MCF 10A (cell line): ENCODE results near the gene PROSER2. TPM values are rescaled to one million over a fixed set of nuclear protein-coding genes. Genes with fewer than 3 reads are reported as not detected.

ENCODE experiments used
- BruUV-seq: library from RNA; stranded (reverse); fragments of 400-500 nt; replicated peaks from 2 replicates; lab custom pipeline; 2021; lab: Mats Ljungman, UMichigan
- CTCF ChIA-PET: fragments of 300-600 bp; sonication (Branson Sonifier 250); formaldehyde crosslinking; extraction: SDS; loops from one replicate; lab custom pipeline; 2021; ENCODE audit warnings: antibody characterized with exemption, inconsistent platforms; lab: Yijun Ruan, JAX
- POLR2A ChIA-PET: fragments of 300-600, 350-650 bp; sonication (Branson Sonifier 250); formaldehyde crosslinking; extraction: SDS; loops from one replicate; lab custom pipeline; 2020; ENCODE audit warnings: antibody characterized with exemption, inconsistent platforms; lab: Yijun Ruan, JAX
- DNase-seq: peaks from one replicate; pipeline ENCODE4 v3.0.0-alpha.2; 2018; ENCODE audit not compliant: unreplicated experiment
- H3K27ac Mint-ChIP-seq: one replicate; pipeline ENCODE4 v1.8.0; 2022; ENCODE audit warnings: mild to moderate bottlenecking, low read depth, mixed read lengths; ENCODE audit not compliant: unreplicated experiment
- H3K27me3 Mint-ChIP-seq: one replicate; pipeline ENCODE4 v1.8.0; 2022; ENCODE audit warnings: mixed read lengths; ENCODE audit not compliant: insufficient read depth, unreplicated experiment
- H3K36me3 Mint-ChIP-seq: one replicate; pipeline ENCODE4 v1.8.0; 2022; ENCODE audit warnings: mild to moderate bottlenecking, moderate library complexity, mixed read lengths; ENCODE audit not compliant: insufficient read depth, unreplicated experiment
- H3K4me1 Mint-ChIP-seq: one replicate; pipeline ENCODE4 v1.8.0; 2022; ENCODE audit warnings: mixed read lengths; ENCODE audit not compliant: insufficient read depth, unreplicated experiment
- H3K4me3 Mint-ChIP-seq: one replicate; pipeline ENCODE4 v1.8.0; 2022; ENCODE audit warnings: mild to moderate bottlenecking, moderate library complexity, mixed read lengths; ENCODE audit not compliant: unreplicated experiment
- H3K9me3 Mint-ChIP-seq: one replicate; pipeline ENCODE4 v1.8.0; 2022; ENCODE audit warnings: mixed read lengths; ENCODE audit not compliant: unreplicated experiment
- CTCF ChIP-seq: fragments of 200-600 bp; IDR thresholded peaks from one replicate; pipeline ENCODE4 v1.8.0; 2022; ENCODE audit warnings: antibody characterized with exemption, mild to moderate bottlenecking; ENCODE audit not compliant: unreplicated experiment
- intact Hi-C: fragments of 100-400 bp; cut with micrococcal nuclease; formaldehyde crosslinking; loops from 2 replicates; pipeline ENCODE4 v1.14.1; 2022
- total RNA-seq: library from RNA; stranded (reverse); gene quantifications from 2 replicates; pipeline ENCODE4 v1.2.3, GENCODE V29; 2022

Gene PROSER2
- total RNA-seq, 1 experiment from 2014 or later = 58.0 TPM

- peaks cover 34% of the 10 kb centered on the region for H3K4me1 Mint-ChIP-seq
- CTCF ChIA-PET = interaction anchor here (0.6 to 0.9 kb wide), 3 partner anchors 39 to 57 kb away, joined by 3 read pairs; no protein-coding TSS in a partner anchor
- intact Hi-C loops = no loop called here
- H3K4me3 Mint-ChIP-seq = no peak overlapping the region
- H3K36me3 Mint-ChIP-seq = no peaks in the 10 kb centered on the region
- no peaks in the 10 kb centered on the region for H3K27me3 Mint-ChIP-seq
- TF ChIP-seq CTCF = no peak
- POLR2A ChIA-PET = interaction anchor here (0.6 to 1.9 kb wide), 3 partner anchors 17 to 64 kb away, joined by 3 to 11 read pairs (median 5); no protein-coding TSS in a partner anchor
- H3K9me3 Mint-ChIP-seq = no peaks in the 10 kb centered on the region
- DNase-seq = no peak
- BruUV-seq = no TSS peak
- H3K27ac Mint-ChIP-seq = peak overlapping the region; percentile 87
These were observed 57.9 kb downstream of the PROSER2 start for GRCh38 chr10:11881030-11881476.

GRCh38 chr10:11881477-11882417 is 58.6 kb downstream of the PROSER2 start:
- peak; percentile 80 for DNase-seq
- Mint-ChIP-seq H3K27me3 (no peaks in the 10 kb centered on the region), H3K4me1 (peaks cover 30% of the 10 kb centered on the region), H3K4me3 (no peak overlapping the region), H3K27ac (peak overlapping the region; percentile 87), H3K36me3 (no peaks in the 10 kb centered on the region), H3K9me3 (no peaks in the 10 kb centered on the region)
- POLR2A ChIA-PET = interaction anchor here (0.5 to 1.9 kb wide), 5 partner anchors 11 to 64 kb away, joined by 3 to 11 read pairs (median 5); no protein-coding TSS in a partner anchor
- no peak for TF ChIP-seq CTCF
- BruUV-seq = TSS peak; percentile 85
- CTCF ChIA-PET = interaction anchor here (0.7 to 0.9 kb wide), 3 partner anchors 34 to 56 kb away, joined by 3 read pairs; no protein-coding TSS in a partner anchor
- intact Hi-C loops = no loop called here

- DNase-seq = no peak
- ChIA-PET CTCF (interaction anchor here (0.6 to 0.7 kb wide), 2 partner anchors 15 to 33 kb away, joined by 3 to 4 read pairs; no protein-coding TSS in a partner anchor), POLR2A (interaction anchor here (1.5 to 1.9 kb wide), 3 partner anchors 10 to 58 kb away, joined by 4 to 11 read pairs (median 5); no protein-coding TSS in a partner anchor)
- no peak for TF ChIP-seq CTCF
- Mint-ChIP-seq H3K36me3 (no peaks in the 10 kb centered on the region), H3K4me1 (peaks cover 27% of the 10 kb centered on the region), H3K4me3 (no peak overlapping the region), H3K27me3 (no peaks in the 10 kb centered on the region), H3K9me3 (no peaks in the 10 kb centered on the region), H3K27ac (peak overlapping the region; percentile 87)
- BruUV-seq = TSS peak; percentile 97
- intact Hi-C loops = no loop called here
These were observed 59.7 kb downstream of the PROSER2 start for GRCh38 chr10:11882646-11883375.
